Activated CD8-positive, alpha-beta memory T cell treated with anti-CD3 and anti-CD28 coated beads, Interleukin-2, amount 50 U/mL, for 4 hours (primary cell): ENCODE results near the gene TXNDC11.

Source experiments
- DNase-seq: peaks from one replicate; pipeline ENCODE4 v3.0.0-alpha.2; 2020

Gene TXNDC11

GRCh38 chr16:11649276-11649675, 93.4 kb downstream of the TXNDC11 start:
- DNase-seq: no peak

GRCh38 chr16:11642765-11643116, 99.9 kb downstream of the TXNDC11 start:
- DNase-seq: no peak

- peak; percentile 47 for DNase-seq
Measured at GRCh38 chr16:11640987-11641817, 101.5 kb downstream of the TXNDC11 start.

- DNase-seq: no peak
Measured at GRCh38 chr16:11639925-11640899, 102.4 kb downstream of the TXNDC11 start.

GRCh38 chr16:11639008-11639562, 103.6 kb downstream of the TXNDC11 start:
- no peak for DNase-seq

GRCh38 chr16:11638140-11638539, 104.5 kb downstream of the TXNDC11 start:
- no peak for DNase-seq

- DNase-seq: no peak
Measured at GRCh38 chr16:11637320-11637719, 105.3 kb downstream of the TXNDC11 start.

GRCh38 chr16:11636172-11636721, 106.4 kb downstream of the TXNDC11 start:
- DNase-seq: no peak

GRCh38 chr16:11635679-11636171, 106.9 kb downstream of the TXNDC11 start:
- no peak for DNase-seq

GRCh38 chr16:11635113-11635652, 107.5 kb downstream of the TXNDC11 start:
- DNase-seq: no peak

- DNase-seq: no peak
Measured at GRCh38 chr16:11634312-11634711, 108.3 kb downstream of the TXNDC11 start.

GRCh38 chr16:11633113-11633512, 109.5 kb downstream of the TXNDC11 start:
- DNase-seq: no peak

GRCh38 chr16:11632455-11632939, 110.2 kb downstream of the TXNDC11 start:
- DNase-seq: no peak

GRCh38 chr16:11631214-11631613, 111.4 kb downstream of the TXNDC11 start:
- no peak for DNase-seq

- no peak for DNase-seq
Measured at GRCh38 chr16:11630768-11631056, 111.9 kb downstream of the TXNDC11 start.

GRCh38 chr16:11630046-11630767, 112.5 kb downstream of the TXNDC11 start:
- DNase-seq: no peak
